GM23338 (cell line): ENCODE results near the gene SLC34A3. TPM values are rescaled to one million over a fixed set of nuclear protein-coding genes. Genes with fewer than 3 reads are reported as not detected.

Experiments used
- ATAC-seq: fragments of 200-7000 bp; cut with Tn5 transposase; 3 replicates; pipeline ENCODE4 v1.9.1; 2020
- DNase-seq: peaks from one replicate; pipeline ENCODE4 v3.0.0-alpha.2; 2015; ENCODE audit warnings: low spot score
- H2AFZ ChIP-seq: fragments of 200-600 bp; sonication (generic); 2 replicates; pipeline ENCODE4 v1.8.0; 2016; ENCODE audit warnings: antibody characterized with exemption, mild to moderate bottlenecking, moderate library complexity
- H3F3A ChIP-seq: fragments of 200-600 bp; sonication (generic); replicated peaks from 2 replicates; pipeline ENCODE4 v1.8.0; 2017; ENCODE audit warnings: antibody characterized with exemption, mixed run types, low read depth
- H3K27ac ChIP-seq: fragments of 200-600 bp; sonication (generic); 2 replicates; pipeline ENCODE4 v1.6.1; 2016; ENCODE audit warnings: low read depth
- H3K27me3 ChIP-seq: fragments of 200-600 bp; sonication (generic); 2 replicates; pipeline ENCODE4 v1.8.0; 2016; ENCODE audit warnings: mild to moderate bottlenecking, mixed run types, moderate library complexity; ENCODE audit not compliant: insufficient read depth
- H3K36me3 ChIP-seq: fragments of 200-600 bp; sonication (generic); 2 replicates; pipeline ENCODE4 v1.8.0; 2016; ENCODE audit warnings: mild to moderate bottlenecking; ENCODE audit not compliant: insufficient read depth
- H3K4me1 ChIP-seq: fragments of 200-600 bp; sonication (generic); 2 replicates; pipeline ENCODE4 v1.8.0; 2016; ENCODE audit warnings: mild to moderate bottlenecking, moderate library complexity; ENCODE audit not compliant: insufficient read depth
- H3K4me2 ChIP-seq: fragments of 200-600 bp; sonication (generic); 2 replicates; pipeline ENCODE4 v1.7.1; 2017; ENCODE audit warnings: mixed run types
- H3K4me3 ChIP-seq: fragments of 200-600 bp; sonication (generic); 2 replicates; pipeline ENCODE4 v1.6.1; 2016; ENCODE audit warnings: mixed run types
- H3K79me2 ChIP-seq: fragments of 200-600 bp; sonication (generic); replicated peaks from 2 replicates; pipeline ENCODE4 v1.8.0; 2017; ENCODE audit warnings: mild to moderate bottlenecking; ENCODE audit not compliant: insufficient read depth
- H3K9me2 ChIP-seq: fragments of 200-600 bp; sonication (generic); 2 replicates; pipeline ENCODE4 v1.8.0; 2017; ENCODE audit not compliant: insufficient read depth
- H4K20me1 ChIP-seq: fragments of 200-600 bp; sonication (generic); replicated peaks from 2 replicates; pipeline ENCODE4 v1.8.0; 2017; ENCODE audit warnings: mild to moderate bottlenecking; ENCODE audit not compliant: insufficient read depth
- H3K27ac Mint-ChIP-seq: 2 replicates; pipeline ENCODE4 v1.8.0; 2020; ENCODE audit warnings: inconsistent platforms, mild to moderate bottlenecking, moderate library complexity, mixed read lengths
- H3K27me3 Mint-ChIP-seq: 3 replicates; pipeline ENCODE4 v1.8.0; 2022; ENCODE audit warnings: low read depth, mild to moderate bottlenecking, moderate library complexity, mixed read lengths, inconsistent platforms; ENCODE audit not compliant: insufficient read depth, poor library complexity
- H3K36me3 Mint-ChIP-seq: 3 replicates; pipeline ENCODE4 v1.8.0; 2021; ENCODE audit warnings: low read depth, mild to moderate bottlenecking, inconsistent platforms, moderate library complexity, mixed read lengths
- H3K4me1 Mint-ChIP-seq: 3 replicates; pipeline ENCODE4 v1.8.0; 2020; ENCODE audit warnings: mild to moderate bottlenecking, inconsistent platforms, mixed read lengths
- H3K4me3 Mint-ChIP-seq: 3 replicates; pipeline ENCODE4 v1.8.0; 2021; ENCODE audit warnings: moderate library complexity, mild to moderate bottlenecking, inconsistent platforms, mixed read lengths
- H3K9me3 Mint-ChIP-seq: 3 replicates; pipeline ENCODE4 v1.8.0; 2020; ENCODE audit warnings: moderate library complexity, mild to moderate bottlenecking, inconsistent platforms, mixed read lengths
- CREB1 ChIP-seq: fragments of 250-450 bp; sonication (Bioruptor Pico); IDR thresholded peaks from 2 replicates; pipeline ENCODE4 v1.5.0; 2020; ENCODE audit warnings: low read depth, mild to moderate bottlenecking, moderate library complexity
- CTCF ChIP-seq, 2 experiments: fragments of 200-600 bp in 1 of 2; sonication (generic) in 1 of 2; conservative IDR thresholded peaks; 2 replicates each; pipeline versions ENCODE4 v1.5.1 to v1.6.1; 2016 to 2017; ENCODE audit warnings: antibody characterized with exemption in 2 of 2, low read depth in 2 of 2, mild to moderate bottlenecking in 2 of 2, moderate library complexity in 1 of 2
- EZH2 ChIP-seq: fragments of 200-600 bp; sonication (generic); IDR thresholded peaks from one replicate; pipeline ENCODE4 v1.8.0; 2017; ENCODE audit warnings: antibody characterized with exemption, mild to moderate bottlenecking, low read depth; ENCODE audit not compliant: unreplicated experiment
- EZH2phosphoT487 ChIP-seq: fragments of 200-600 bp; sonication (generic); IDR thresholded peaks from one replicate; pipeline ENCODE4 v1.8.1; 2018; ENCODE audit warnings: antibody characterized with exemption; ENCODE audit not compliant: unreplicated experiment
- JUNB ChIP-seq: IDR thresholded peaks from one replicate; pipeline ENCODE4 v1.6.1; 2016; ENCODE audit warnings: antibody characterized with exemption; ENCODE audit not compliant: unreplicated experiment
- NANOG ChIP-seq: IDR thresholded peaks from 2 replicates; pipeline ENCODE4 v1.6.1; 2016; ENCODE audit warnings: antibody characterized with exemption, borderline replicate concordance
- POLR2AphosphoS5 ChIP-seq: IDR thresholded peaks from 2 replicates; pipeline ENCODE4 v1.6.1; 2016; ENCODE audit warnings: antibody characterized with exemption, low read depth
- REST ChIP-seq: IDR thresholded peaks from one replicate; pipeline ENCODE4 v1.6.1; 2018; ENCODE audit warnings: antibody characterized with exemption; ENCODE audit not compliant: unreplicated experiment
- STAT1 ChIP-seq: IDR thresholded peaks from one replicate; pipeline ENCODE4 v1.6.1; 2016; ENCODE audit warnings: antibody characterized with exemption; ENCODE audit not compliant: unreplicated experiment
- ZNF114 ChIP-seq: fragments of 250-450 bp; sonication (Bioruptor Pico); IDR thresholded peaks from 2 replicates; pipeline ENCODE4 v1.5.0; 2020; ENCODE audit warnings: mild to moderate bottlenecking, moderate library complexity
- ZNF331 ChIP-seq: fragments of 250-450 bp; sonication (Bioruptor Pico); IDR thresholded peaks from 2 replicates; pipeline ENCODE4 v1.5.0; 2020; ENCODE audit warnings: low read depth, mild to moderate bottlenecking, moderate library complexity
- ZNF462 ChIP-seq: fragments of 250-450 bp; sonication (Bioruptor Pico); IDR thresholded peaks from 2 replicates; pipeline ENCODE4 v1.5.0; 2020; ENCODE audit warnings: mild to moderate bottlenecking, moderate library complexity
- polyA plus RNA-seq: library from polyadenylated mRNA; unstranded; fragments of >200 nt; fragmentation: Nextera tagmentation; extraction: Ambion mirVana; gene quantifications from 2 replicates; pipeline ENCODE4 v1.2.1, GENCODE V29; 2016
- total RNA-seq: library from RNA; depleted of rRNA; stranded (reverse); fragments of >200 nt; shearing (Covaris generic); gene quantifications from 2 replicates; pipeline ENCODE4 v1.2.3, GENCODE V29; 2014

Gene SLC34A3
- total and polyA plus RNA-seq, 2 experiments from 2014 or later, result not detected

- Mint-ChIP-seq H3K9me3 (no peaks in the 10 kb centered on the region; the same call in 2 of the 3 replicates), H3K27ac (peak overlapping the region; percentile 84; the same call in 1 of the 2 replicates), H3K36me3 (peaks cover 25% of the 10 kb centered on the region), H3K27me3 (peaks cover 32% of the 10 kb centered on the region), H3K4me1 (peaks cover 36% of the 10 kb centered on the region), H3K4me3 (no peak overlapping the region)
- TF ChIP-seq REST (no peak), ZNF331 (CRISPR knock-in tag) (no peak), CREB1 (CRISPR knock-in tag) (no peak), ZNF462 (CRISPR knock-in tag) (no peak), POLR2AphosphoS5 (no peak), JUNB (no peak), ZNF114 (CRISPR knock-in tag) (no peak), EZH2 (no peak), STAT1 (no peak), CTCF (conservative IDR thresholded peaks at IDR 0.05; ENCODE audit: low read depth in 2 of 2) (no peak), EZH2phosphoT487 (no peak), NANOG (no peak)
- Histone ChIP-seq H4K20me1 (0 out of 2 replicates have a peak, but pooled peaks cover 5% of the 10 kb centered on the region), H3F3A (0 out of 2 replicates have a peak, but pooled peaks cover 2% of the 10 kb centered on the region), H3K9me2 (no peaks in the 10 kb centered on the region), H3K27ac (peak overlapping the region; percentile 55; the same call in 1 of the 2 replicates), H3K36me3 (peaks cover 6% of the 10 kb centered on the region; the same call in 1 of the 2 replicates), H3K27me3 (no peaks in the 10 kb centered on the region), H3K4me2 (no peak overlapping the region), H2AFZ (no peak overlapping the region), H3K79me2 (no peaks in the 10 kb centered on the region), H3K4me3 (no peak overlapping the region), H3K4me1 (peaks cover 12% of the 10 kb centered on the region)
- ATAC-seq, result no peak
- no peak for DNase-seq
Measured at GRCh38 chr9:137273095-137273490, 42.4 kb downstream of the SLC34A3 start.
